Gastroesophageal sphincter (tissue), 4 donors: ENCODE data around the gene ZNF544. TPM values are rescaled to one million over a fixed set of nuclear protein-coding genes. Genes with fewer than 3 reads are reported as not detected.
A peak's percentile ranks its signal among the peaks of the same experiment; 100 is the strongest.

Experiments
- ATAC-seq: fragments of 150-250 bp; one replicate; pipeline ENCODE4 v1.9.1; 2016; ENCODE audit warnings: mild to moderate bottlenecking, moderate library complexity
- H3K27ac ChIP-seq, 4 donors: fragments of 200-600 bp; sonication (generic) in 3 of 4; 1 replicate in 3 of 4; 2 replicates in 1 of 4; pipeline ENCODE4 v1.5.1; 2016 to 2019
- H3K27me3 ChIP-seq: fragments of 200-600 bp; sonication (generic); one replicate; pipeline ENCODE4 v1.5.1; 2019
- H3K36me3 ChIP-seq, 2 donors: fragments of 200-600 bp; sonication (generic); one replicate each; pipeline ENCODE4 v1.5.1; 2019; ENCODE audit warnings: control low read depth in 1 of 2
- H3K4me1 ChIP-seq, 3 donors: fragments of 200-600 bp; sonication (generic); 1 replicate in 2 of 3; 2 replicates in 1 of 3; pipeline ENCODE4 v1.5.1; 2016 to 2019; ENCODE audit warnings: control low read depth in 2 of 3
- H3K4me3 ChIP-seq, 2 donors: fragments of 200-600 bp; sonication (generic); one replicate each; pipeline ENCODE4 v1.5.1; 2019; ENCODE audit warnings: mild to moderate bottlenecking in 1 of 2, moderate library complexity in 1 of 2
- H3K9me3 ChIP-seq, 3 donors: fragments of 200-600 bp; sonication (generic); one replicate each; pipeline ENCODE4 v1.5.1; 2017 to 2019; ENCODE audit warnings: control low read depth in 2 of 3
- CTCF ChIP-seq, 4 experiments: fragments of 200-600 bp in 2 of 4; fragments of 450-650 bp in 2 of 4; sonication (generic) in 1 of 4; IDR thresholded peaks; one replicate each; pipeline ENCODE4 v1.5.1; 2017 to 2019; ENCODE audit warnings: antibody characterized with exemption in 4 of 4, mild to moderate bottlenecking in 2 of 4, moderate library complexity in 2 of 4
- EP300 ChIP-seq: sonication (generic); formaldehyde crosslinking; IDR thresholded peaks from one replicate; pipeline ENCODE4 v1.6.1; 2017; ENCODE audit warnings: antibody characterized with exemption, mild to moderate bottlenecking
- POLR2A ChIP-seq, 2 donors: fragments of 450-650 bp; IDR thresholded peaks; one replicate each; pipeline ENCODE4 v1.6.1; 2017; ENCODE audit warnings: antibody characterized with exemption in 2 of 2, mild to moderate bottlenecking in 2 of 2, moderate library complexity in 1 of 2
- POLR2AphosphoS5 ChIP-seq: sonication (generic); formaldehyde crosslinking; IDR thresholded peaks from one replicate; pipeline ENCODE4 v1.6.1; 2017; ENCODE audit warnings: antibody characterized with exemption
- WGBS, 2 donors: methylation state at CpG; one replicate each; pipeline ENCODE4 v1.1.5; 2018; ENCODE audit warnings: low coverage in 1 of 2; 5-methylcytosine and 5-hydroxymethylcytosine counted together
- total RNA-seq, 4 donors: library from RNA; depleted of rRNA; stranded (reverse); fragments of >200 nt; gene quantifications; one replicate each; pipeline ENCODE4 v1.1.0, GENCODE V29; 2016

Gene ZNF544
- total RNA-seq, 4 donors from 2014 or later, result 25.4 to 54.6 (median 34.6) TPM

DNA sequence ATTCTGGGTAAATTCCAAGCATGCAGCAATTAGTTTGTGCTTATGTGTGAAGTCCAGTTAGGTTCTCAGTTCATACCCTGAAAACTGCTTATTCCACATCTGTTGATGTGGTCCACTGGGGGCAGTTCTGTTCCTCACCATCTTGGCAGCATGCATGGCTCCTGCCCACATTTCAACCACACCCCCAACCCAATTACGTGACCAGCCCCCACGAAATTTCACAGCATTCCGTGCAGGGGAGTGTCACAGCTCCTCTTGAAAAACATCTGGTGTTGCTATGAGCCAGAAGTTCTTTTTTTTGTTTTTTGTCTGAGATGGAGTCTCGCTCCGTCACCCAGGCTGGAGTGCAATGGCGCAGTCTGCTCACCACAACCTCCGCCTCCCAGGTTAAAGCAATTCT, 67.4 kb downstream of the ZNF544 start:
- Histone ChIP-seq H3K27ac (no peak overlapping the region), H3K4me1 (no peaks in the 10 kb centered on the region), H3K27me3 (no peaks in the 10 kb centered on the region), H3K9me3 (peaks cover 0 to 39% (median 2%) of the 10 kb centered on the region in 3 donors), H3K36me3 (peaks cover 4 to 100% of the 10 kb centered on the region in 2 donors), H3K4me3 (no peak overlapping the region)
- no peak for ATAC-seq
- 76 to 94% methylated on average over 3 to 4 of the region's 7 CpGs for WGBS, 2 donors
- TF ChIP-seq CTCF (IDR thresholded peaks at IDR 0.05) (no peak), POLR2A (IDR thresholded peaks at IDR 0.05) (no peak), POLR2AphosphoS5 (no peak), EP300 (no peak)

DNA sequence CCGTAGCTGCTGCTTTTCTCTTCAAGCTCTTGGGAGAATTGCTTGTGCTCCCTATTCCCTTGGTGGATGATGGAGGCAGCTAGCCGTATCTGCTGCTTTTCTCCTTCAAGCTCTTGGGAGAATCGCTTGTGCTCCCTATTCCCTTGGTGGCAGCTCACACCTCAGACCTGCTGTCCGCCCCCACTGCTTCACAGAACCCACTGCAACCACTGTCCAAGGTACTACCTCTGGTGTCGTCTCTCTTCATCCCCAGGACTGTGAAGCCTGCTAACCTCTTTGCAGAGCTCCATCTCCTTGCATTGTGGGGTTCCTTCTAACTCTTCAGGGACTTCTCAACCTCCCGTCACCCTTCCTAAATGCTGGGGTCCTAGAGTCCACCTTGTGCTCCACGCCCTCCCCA, 71.9 kb downstream of the ZNF544 start:
- Histone ChIP-seq H3K4me1 (peaks cover 0 to 11% (median 0%) of the 10 kb centered on the region in 3 donors), H3K27me3 (no peaks in the 10 kb centered on the region), H3K27ac (no peak overlapping the region), H3K4me3 (no peak overlapping the region), H3K9me3 (no peaks in the 10 kb centered on the region), H3K36me3 (peaks cover 0 to 60% of the 10 kb centered on the region in 2 donors)
- WGBS, 2 donors, result 92% methylated on average over 6 to 7 of the region's 7 CpGs
- no peak for ATAC-seq
- TF ChIP-seq POLR2A (IDR thresholded peaks at IDR 0.05) (no peak), POLR2AphosphoS5 (no peak), CTCF (IDR thresholded peaks at IDR 0.05) (no peak), EP300 (no peak)

GRCh38 chr19:58304255-58304654, 75.5 kb downstream of the ZNF544 start:
- Histone ChIP-seq H3K4me3 (no peak overlapping the region), H3K27ac (peak overlapping the region in 3 of 4 donors; percentile 81 to 96 (median 92)), H3K4me1 (peaks cover 5 to 33% (median 8%) of the 10 kb centered on the region in 3 donors), H3K9me3 (no peaks in the 10 kb centered on the region), H3K27me3 (no peaks in the 10 kb centered on the region), H3K36me3 (peaks cover 0 to 52% of the 10 kb centered on the region in 2 donors)
- no peak for ATAC-seq
- 73 to 84% methylated on average over 4 to 7 of the region's 7 CpGs for WGBS, 2 donors
- TF ChIP-seq POLR2AphosphoS5, result no peak

DNA sequence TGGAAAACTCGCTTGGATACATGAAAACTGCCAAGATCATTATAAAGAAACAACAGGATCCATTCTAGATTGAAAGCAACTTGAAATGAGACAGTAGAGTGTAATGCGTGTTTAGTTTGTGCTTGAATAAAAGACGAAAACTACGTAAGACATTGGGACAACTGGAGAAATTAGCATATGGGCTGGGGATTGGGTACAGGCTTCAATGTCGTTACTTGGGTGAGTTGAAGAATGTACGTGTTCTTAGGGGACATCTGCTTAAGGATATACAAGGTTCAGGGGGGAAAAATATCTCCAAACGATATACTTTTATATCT, 76.0 kb downstream of the ZNF544 start:
- Histone ChIP-seq H3K27ac (peak overlapping the region; percentile 60 to 96 (median 86)), H3K4me3 (peak overlapping the region; percentile 52 to 84), H3K9me3 (no peaks in the 10 kb centered on the region), H3K27me3 (no peaks in the 10 kb centered on the region), H3K36me3 (peaks cover 0 to 52% of the 10 kb centered on the region in 2 donors), H3K4me1 (peaks cover 5 to 33% (median 8%) of the 10 kb centered on the region in 3 donors)
- WGBS, 2 donors, result 6 to 15% methylated on average over 7 of the region's 7 CpGs
- ATAC-seq, result no peak
- TF ChIP-seq EP300 (no peak), POLR2AphosphoS5 (no peak), CTCF (IDR thresholded peaks at IDR 0.05) (no peak), POLR2A (IDR thresholded peaks at IDR 0.05) (no peak)

DNA sequence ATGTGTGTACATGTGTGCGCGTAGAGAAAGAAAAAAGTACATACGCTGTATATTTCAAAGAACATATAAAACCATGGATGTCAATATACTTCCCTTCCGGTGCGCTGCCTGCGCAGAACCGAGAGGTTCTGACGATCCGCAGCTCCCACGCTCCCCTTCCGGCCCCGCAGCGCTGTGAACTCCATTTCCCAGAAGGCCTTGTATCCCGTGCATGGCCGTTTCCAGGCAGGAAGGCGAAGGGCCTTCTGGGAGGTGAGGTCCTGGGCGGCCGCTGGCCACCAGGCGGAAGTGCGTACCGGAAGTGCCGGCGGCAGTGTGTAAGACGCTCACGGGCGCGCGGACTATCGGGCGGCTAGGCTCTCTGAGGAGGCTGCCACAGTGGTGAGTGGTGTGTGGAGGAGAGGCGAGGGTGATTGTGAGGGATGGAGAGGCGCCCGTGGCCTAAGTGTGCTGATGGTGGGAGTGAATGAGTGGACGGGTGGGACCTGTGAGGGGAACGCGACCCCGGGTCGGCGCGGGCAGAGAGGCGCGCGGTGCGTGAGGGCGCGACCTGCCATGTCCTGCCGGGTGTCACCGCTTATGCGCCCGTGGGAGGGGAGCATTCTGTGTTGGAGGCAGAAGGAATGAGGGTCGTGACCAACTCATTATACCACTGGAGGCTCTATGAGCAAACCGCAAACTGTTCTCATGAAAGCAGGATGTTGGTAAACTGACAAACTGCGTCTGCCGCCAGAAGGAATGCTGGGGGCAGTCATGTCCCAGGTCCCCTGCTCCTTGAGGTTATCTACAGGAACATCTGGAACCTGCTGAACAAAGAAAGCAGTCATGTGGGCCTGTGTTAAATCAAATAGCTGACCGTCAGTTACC, 76.6 kb downstream of the ZNF544 start, which contains the start of gene ERVK3-1:
Gene ERVK3-1 (plus strand): TSS at position 313 of the 867 bp plus-strand sequence. CDS start 6,792 bp downstream, outside the sequence.
- H3K4me1 ChIP-seq, result peaks cover 5 to 33% (median 8%) of the 10 kb centered on the region in 3 donors
- H3K36me3 ChIP-seq, result peaks cover 0 to 47% of the 10 kb centered on the region in 2 donors
- peak within 1 kb of the TSS; percentile 52 to 84 for H3K4me3 ChIP-seq
- H3K9me3 ChIP-seq, result no peaks in the 10 kb centered on the region
- 0 to 1% methylated on average over 5 to 31 of the region's 55 CpGs for WGBS, 2 donors
- peak within 1 kb of the TSS; percentile 60 to 96 (median 92) for H3K27ac ChIP-seq
- ATAC-seq, result peak; percentile 100
- H3K27me3 ChIP-seq, result no peaks in the 10 kb centered on the region
- peak in 3 of 4 experiments; percentile 17 to 74 (median 53) for TF ChIP-seq CTCF (IDR thresholded peaks at IDR 0.05)
- TF ChIP-seq POLR2A (IDR thresholded peaks at IDR 0.05), result peak; percentile 84 to 85
- TF ChIP-seq EP300, result no peak
- peak; percentile 96 for TF ChIP-seq POLR2AphosphoS5
